NT2/D1 (cell line): ENCODE results near the gene NAA80.

ENCODE experiments used
- SUZ12 ChIP-seq: IDR thresholded peaks from 2 replicates; pipeline ENCODE4 v1.6.1; 2011; ENCODE audit not compliant: insufficient read length, insufficient read depth; ENCODE audit errors: extremely low read depth
- YY1 ChIP-seq: IDR thresholded peaks from 2 replicates; pipeline ENCODE4 v1.6.1; 2011; ENCODE audit not compliant: insufficient read length, insufficient read depth
- ZNF274 ChIP-seq: IDR thresholded peaks from 2 replicates; pipeline ENCODE4 v1.6.1; 2011; ENCODE audit warnings: mild to moderate bottlenecking, low read depth, low read length

GRCh38 chr3:50275996-50276761 lies 23.0 kb downstream of the NAA80 start:
- TF ChIP-seq SUZ12 (no peak), YY1 (no peak), ZNF274 (no peak)
